ENCODE measurements around the gene UBE2J2.

GRCh38 chr1:1320666-1321448 lies 47.2 kb upstream of the UBE2J2 start:
- TF ChIP-seq CTCF (CRISPR knock-in tag; IDR thresholded peaks at IDR 0.05) (no peak), REPIN1 (CRISPR knock-in tag; IDR thresholded peaks at IDR 0.05; ENCODE audit: borderline replicate concordance, low read depth) (no peak), NBN (conservative IDR thresholded peaks at IDR 0.05) (no peak), EZH2 (conservative IDR thresholded peaks at IDR 0.05; ENCODE audit: low read depth, low read length) (no peak), ZBTB1 (CRISPR knock-in tag; IDR thresholded peaks at IDR 0.05; ENCODE audit: borderline replicate concordance) (no peak)

All from HepG2 (cell line).